ENCODE measurements around the gene GRM8.

DNA sequence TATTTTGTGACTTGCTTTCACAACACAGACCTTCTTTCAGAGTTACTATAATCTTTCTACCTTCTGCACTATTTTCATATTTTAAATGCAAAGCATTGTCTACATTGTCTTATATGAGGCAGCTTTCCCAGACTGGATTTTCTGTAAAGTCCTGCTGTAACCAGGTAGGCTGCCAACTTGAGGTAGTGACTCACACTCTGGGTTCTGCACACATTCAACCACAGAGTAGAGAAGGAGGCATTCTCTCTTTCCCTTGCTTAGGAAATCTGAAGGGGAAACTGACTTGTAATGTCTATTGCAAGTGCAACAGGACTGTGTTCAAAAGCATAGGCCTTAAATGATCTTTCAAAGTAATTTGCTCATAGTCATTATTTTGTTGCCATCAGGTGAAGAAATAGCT lies 461.4 kb downstream of the GRM8 start:
- TF ChIP-seq, protein P1, sequence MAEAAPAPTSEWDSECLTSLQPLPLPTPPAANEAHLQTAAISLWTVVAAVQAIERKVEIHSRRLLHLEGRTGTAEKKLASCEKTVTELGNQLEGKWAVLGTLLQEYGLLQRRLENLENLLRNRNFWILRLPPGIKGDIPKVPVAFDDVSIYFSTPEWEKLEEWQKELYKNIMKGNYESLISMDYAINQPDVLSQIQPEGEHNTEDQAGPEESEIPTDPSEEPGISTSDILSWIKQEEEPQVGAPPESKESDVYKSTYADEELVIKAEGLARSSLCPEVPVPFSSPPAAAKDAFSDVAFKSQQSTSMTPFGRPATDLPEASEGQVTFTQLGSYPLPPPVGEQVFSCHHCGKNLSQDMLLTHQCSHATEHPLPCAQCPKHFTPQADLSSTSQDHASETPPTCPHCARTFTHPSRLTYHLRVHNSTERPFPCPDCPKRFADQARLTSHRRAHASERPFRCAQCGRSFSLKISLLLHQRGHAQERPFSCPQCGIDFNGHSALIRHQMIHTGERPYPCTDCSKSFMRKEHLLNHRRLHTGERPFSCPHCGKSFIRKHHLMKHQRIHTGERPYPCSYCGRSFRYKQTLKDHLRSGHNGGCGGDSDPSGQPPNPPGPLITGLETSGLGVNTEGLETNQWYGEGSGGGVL (CRISPR knock-in tag; IDR thresholded peaks at IDR 0.05), result no peak
- TF ChIP-seq NR2C2 (CRISPR knock-in tag; IDR thresholded peaks at IDR 0.05), result no peak
- no peak for TF ChIP-seq NR2C2 (tag; IDR thresholded peaks at IDR 0.05)
- TF ChIP-seq KAT8 (IDR thresholded peaks at IDR 0.05; ENCODE audit: low read depth), result no peak
- TF ChIP-seq CTCF (IDR thresholded peaks at IDR 0.05 in 2 of 3, conservative IDR thresholded peaks at IDR 0.05 in 1 of 3; ENCODE audit: insufficient read depth in 2 of 3, low read depth in 1 of 3, low read length in 3 of 3), result no peak
- no peak for TF ChIP-seq KDM2B (CRISPR knock-in tag; IDR thresholded peaks at IDR 0.05)
- TF ChIP-seq ZFP36 (IDR thresholded peaks at IDR 0.05; ENCODE audit: low read depth, low read length, partially characterized antibody), result no peak
- no peak for TF ChIP-seq SP1 (CRISPR knock-in tag; IDR thresholded peaks at IDR 0.05)

Measured in K562 (cell line).